ENCODE data around the gene CHD2.

DNA sequence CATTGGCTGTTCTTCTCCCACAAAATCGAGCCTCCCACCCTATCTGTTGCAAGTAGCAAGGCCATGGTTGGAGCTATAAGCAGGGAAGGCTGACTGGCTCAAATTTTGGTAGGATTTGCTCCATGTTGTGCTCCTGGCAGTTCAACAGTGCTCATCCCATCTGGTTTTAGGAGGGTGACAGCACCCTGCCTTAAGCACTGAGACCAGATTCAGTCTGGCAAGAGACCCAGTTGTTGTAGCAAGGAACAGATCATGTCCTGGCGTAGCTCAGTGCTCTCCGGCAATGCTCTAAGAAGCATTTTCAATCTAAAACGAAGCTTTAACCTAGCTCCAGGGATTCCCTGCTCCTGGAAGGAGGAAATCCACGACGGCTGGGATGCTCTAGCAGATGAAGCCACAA, 97.7 kb downstream of the CHD2 start:
- TF ChIP-seq YY1 (IDR thresholded peaks at IDR 0.05; ENCODE audit: insufficient read depth, insufficient read length): no peak
- no peak for TF ChIP-seq ZNF274 (IDR thresholded peaks at IDR 0.05; ENCODE audit: low read depth, low read length)

All from NT2/D1 (cell line).